GM12874 (cell line): ENCODE data around the gene MARVELD2.

ENCODE experiments used
- CTCF ChIP-seq: IDR thresholded peaks from 2 replicates; pipeline ENCODE4 v1.5.1; 2011; ENCODE audit warnings: low read depth, mild to moderate bottlenecking, control low read depth, low read length, moderate library complexity; ENCODE audit not compliant: insufficient read depth

Gene MARVELD2

GRCh38 chr5:69378376-69378775, 36.5 kb upstream of the MARVELD2 start:
- TF ChIP-seq CTCF, result no peak

GRCh38 chr5:69404659-69405330, 10.1 kb upstream of the MARVELD2 start:
- no peak for TF ChIP-seq CTCF

GRCh38 chr5:69415584-69415958, 655 bp downstream of the MARVELD2 start:
- no peak for TF ChIP-seq CTCF

DNA sequence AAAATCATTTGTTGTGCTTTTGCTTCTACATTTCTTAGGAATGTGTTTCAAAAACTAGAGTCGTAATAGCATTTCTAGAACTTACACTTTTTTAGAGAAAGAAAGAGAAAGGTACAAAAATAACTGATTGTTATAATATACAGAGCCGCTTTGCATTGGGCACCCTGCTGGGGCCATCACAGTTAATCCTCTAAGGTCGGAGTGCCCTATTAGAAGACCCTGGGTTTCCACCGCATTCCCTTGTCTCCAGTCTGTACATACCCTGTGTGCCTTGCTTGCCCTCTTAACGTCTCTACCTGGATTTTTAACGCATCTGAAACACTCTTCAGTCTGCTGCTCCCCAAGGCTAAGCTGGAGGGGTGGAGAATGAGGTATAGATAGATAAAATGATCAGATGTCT, 1.3 kb downstream of the MARVELD2 start:
- TF ChIP-seq CTCF, result no peak

GRCh38 chr5:69416699-69417098, 1.8 kb downstream of the MARVELD2 start:
- TF ChIP-seq CTCF, result no peak

- TF ChIP-seq CTCF, result no peak
Observed at GRCh38 chr5:69418554-69418953, 3.6 kb downstream of the MARVELD2 start.

GRCh38 chr5:69431424-69432303, 16.7 kb downstream of the MARVELD2 start:
- no peak for TF ChIP-seq CTCF
